WTC11 (cell line): ENCODE data around the gene NEDD4L. TPM values are rescaled to one million over a fixed set of nuclear protein-coding genes. Genes with fewer than 3 reads are reported as not detected.

Experiments used
- ATAC-seq: fragments of 200-7000 bp; cut with Tn5 transposase; 2 replicates; pipeline ENCODE4 v1.10.0; 2021; ENCODE audit warnings: mild to moderate bottlenecking, moderate library complexity
- CTCF ChIA-PET: fragments of 300-600 bp; sonication (Branson Sonifier 250); formaldehyde crosslinking; loops from one replicate; lab custom pipeline; 2021; ENCODE audit warnings: antibody characterized with exemption; lab: Charles Lee
- POLR2A ChIA-PET: fragments of 350-600 bp; sonication (Branson Sonifier 250); formaldehyde crosslinking; loops from one replicate; lab custom pipeline; 2021; ENCODE audit warnings: antibody characterized with exemption; lab: Charles Lee
- DNase-seq: peaks from one replicate; pipeline ENCODE4 v3.0.0; 2021; ENCODE audit warnings: low spot score
- H3K27ac Mint-ChIP-seq: 2 replicates; pipeline ENCODE4 v1.8.0; 2021; ENCODE audit warnings: mixed read lengths
- H3K27me3 Mint-ChIP-seq: 2 replicates; pipeline ENCODE4 v1.8.0; 2021; ENCODE audit warnings: low read depth, mild to moderate bottlenecking, moderate library complexity, mixed read lengths
- H3K36me3 Mint-ChIP-seq: 2 replicates; pipeline ENCODE4 v1.8.0; 2021; ENCODE audit warnings: mixed read lengths
- H3K4me1 Mint-ChIP-seq: 2 replicates; pipeline ENCODE4 v1.8.0; 2022; ENCODE audit warnings: mixed read lengths
- H3K4me3 Mint-ChIP-seq: 2 replicates; pipeline ENCODE4 v1.8.0; 2021; ENCODE audit warnings: mild to moderate bottlenecking, moderate library complexity, mixed read lengths
- H3K9me3 Mint-ChIP-seq: 2 replicates; pipeline ENCODE4 v1.8.0; 2021; ENCODE audit warnings: mixed read lengths
- ARID4B ChIP-seq: sonication (generic); formaldehyde crosslinking; IDR thresholded peaks from 2 replicates; pipeline ENCODE4 v1.8.0; 2023; ENCODE audit warnings: missing genetic modification reagents, mild to moderate bottlenecking, borderline replicate concordance
- ATF1 ChIP-seq: sonication (generic); formaldehyde crosslinking; IDR thresholded peaks from 2 replicates; pipeline ENCODE4 v1.8.1; 2023; ENCODE audit warnings: mild to moderate bottlenecking, moderate library complexity, missing genetic modification reagents
- CBFB ChIP-seq: sonication (generic); formaldehyde crosslinking; IDR thresholded peaks from 2 replicates; pipeline ENCODE4 v1.8.1; 2022; ENCODE audit warnings: mild to moderate bottlenecking, low read depth, missing genetic modification reagents
- FOXP1 ChIP-seq: sonication (generic); formaldehyde crosslinking; IDR thresholded peaks from 2 replicates; pipeline ENCODE4 v1.8.0; 2022; ENCODE audit warnings: missing genetic modification reagents, mild to moderate bottlenecking, moderate library complexity, borderline replicate concordance
- HMGA2 ChIP-seq: fragments of 250-450 bp; sonication (Bioruptor Pico); IDR thresholded peaks from 2 replicates; pipeline ENCODE4 v1.4.0; 2021; ENCODE audit warnings: mild to moderate bottlenecking, moderate library complexity
- JAZF1 ChIP-seq: fragments of 250-450 bp; sonication (Bioruptor Pico); IDR thresholded peaks from 2 replicates; pipeline ENCODE4 v1.9.0; 2021; ENCODE audit warnings: moderate library complexity, mild to moderate bottlenecking, inconsistent platforms
- JUN ChIP-seq: sonication (generic); formaldehyde crosslinking; IDR thresholded peaks from 2 replicates; pipeline ENCODE4 v1.8.0; 2023; ENCODE audit warnings: mild to moderate bottlenecking, missing genetic modification reagents
- PREB ChIP-seq: sonication (generic); formaldehyde crosslinking; IDR thresholded peaks from 2 replicates; pipeline ENCODE4 v1.8.1; 2022; ENCODE audit warnings: mild to moderate bottlenecking, missing genetic modification reagents, moderate library complexity, borderline replicate concordance
- TCF7 ChIP-seq: sonication (generic); formaldehyde crosslinking; IDR thresholded peaks from 2 replicates; pipeline ENCODE4 v1.8.0; 2022; ENCODE audit warnings: mild to moderate bottlenecking, low read depth, missing genetic modification reagents, moderate library complexity
- TP53 ChIP-seq: sonication (generic); formaldehyde crosslinking; IDR thresholded peaks from 2 replicates; pipeline ENCODE4 v1.8.1; 2023; ENCODE audit warnings: mild to moderate bottlenecking, missing genetic modification reagents
- ZNF671 ChIP-seq: fragments of 250-450 bp; sonication (Bioruptor Pico); IDR thresholded peaks from 2 replicates; pipeline ENCODE4 v1.8.0; 2021; ENCODE audit warnings: mild to moderate bottlenecking
- total RNA-seq: library from RNA; stranded (reverse); gene quantifications from 3 replicates; pipeline ENCODE4 v1.2.3, GENCODE V29; 2021
- TF ChIP-seq, protein P1 (sequence below): sonication (generic); formaldehyde crosslinking; IDR thresholded peaks from 2 replicates; pipeline ENCODE4 v1.8.1; 2022; ENCODE audit warnings: mild to moderate bottlenecking, moderate library complexity, missing genetic modification reagents
- TF ChIP-seq, protein P2 (sequence below): sonication (generic); formaldehyde crosslinking; conservative IDR thresholded peaks from 2 replicates; pipeline ENCODE4 v1.8.1; 2023; ENCODE audit warnings: mild to moderate bottlenecking, low read depth, missing genetic modification reagents, moderate library complexity
- TF ChIP-seq, protein P3 (sequence below): sonication (generic); formaldehyde crosslinking; IDR thresholded peaks from 2 replicates; pipeline ENCODE4 v1.8.0; 2022; ENCODE audit warnings: missing genetic modification reagents
- TF ChIP-seq, protein P4 (sequence below): fragments of 250-450 bp; sonication (Bioruptor Pico); IDR thresholded peaks from 2 replicates; pipeline ENCODE4 v1.9.0; 2021; ENCODE audit warnings: mild to moderate bottlenecking, borderline replicate concordance
- TF ChIP-seq, protein P5 (sequence below): sonication (generic); formaldehyde crosslinking; IDR thresholded peaks from 2 replicates; pipeline ENCODE4 v1.8.0; 2022; ENCODE audit warnings: mild to moderate bottlenecking, missing genetic modification reagents

Gene NEDD4L
- total RNA-seq, 1 experiment from 2014 or later, result 88.0 TPM

DNA sequence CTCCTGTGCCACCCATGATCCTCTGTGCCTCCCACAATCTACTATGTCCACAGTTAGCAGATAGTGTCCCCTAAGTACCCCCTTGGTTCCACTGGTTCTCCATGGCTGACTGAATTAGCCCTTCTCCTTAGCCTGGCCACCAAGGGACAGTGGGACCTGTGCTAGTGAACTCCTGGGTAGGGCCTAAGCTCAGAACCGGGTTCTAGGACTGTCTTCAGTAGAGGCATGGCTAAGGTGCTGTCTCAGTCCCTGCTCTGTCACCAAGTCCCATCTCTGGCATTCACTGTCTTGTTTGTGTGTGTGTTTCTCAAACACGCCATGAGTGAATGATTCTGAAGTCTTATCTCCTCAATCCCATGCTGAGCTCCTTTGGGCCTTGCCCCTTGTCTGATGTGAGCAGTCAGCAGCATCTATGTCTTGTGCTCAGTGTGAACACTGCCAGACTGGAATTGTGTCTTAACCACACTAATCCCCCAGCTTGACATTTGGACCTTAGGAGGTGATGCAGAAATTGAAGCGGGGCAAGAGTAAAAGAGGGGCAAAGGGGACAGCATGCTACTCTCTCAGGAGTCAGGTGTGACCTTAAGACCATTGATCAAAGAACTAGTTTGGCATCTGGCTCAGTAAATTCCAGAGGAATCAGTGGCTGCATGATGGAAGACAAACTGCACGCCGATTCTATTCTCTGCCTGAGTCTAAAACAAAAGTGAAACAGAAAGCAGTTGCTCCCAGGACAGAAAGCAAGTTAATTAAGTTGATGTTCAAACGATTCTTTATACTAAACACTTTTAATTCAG, 394.3 kb downstream of the NEDD4L start:
- DNase-seq, result no peak
- peaks cover 7% of the 10 kb centered on the region for H3K9me3 Mint-ChIP-seq
- ChIA-PET POLR2A (no interaction called here), CTCF (no interaction called here)
- peaks cover 7% of the 10 kb centered on the region for H3K4me1 Mint-ChIP-seq
- H3K27ac Mint-ChIP-seq, result no peak overlapping the region
- no peak for ATAC-seq
- TF ChIP-seq JAZF1 (CRISPR knock-in tag), result no peak
- no peak for TF ChIP-seq JUN (CRISPR knock-in tag)
- TF ChIP-seq, protein P1, sequence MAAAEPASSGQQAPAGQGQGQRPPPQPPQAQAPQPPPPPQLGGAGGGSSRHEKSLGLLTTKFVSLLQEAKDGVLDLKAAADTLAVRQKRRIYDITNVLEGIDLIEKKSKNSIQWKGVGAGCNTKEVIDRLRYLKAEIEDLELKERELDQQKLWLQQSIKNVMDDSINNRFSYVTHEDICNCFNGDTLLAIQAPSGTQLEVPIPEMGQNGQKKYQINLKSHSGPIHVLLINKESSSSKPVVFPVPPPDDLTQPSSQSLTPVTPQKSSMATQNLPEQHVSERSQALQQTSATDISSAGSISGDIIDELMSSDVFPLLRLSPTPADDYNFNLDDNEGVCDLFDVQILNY (CRISPR knock-in tag), result no peak
- TF ChIP-seq, protein P2, sequence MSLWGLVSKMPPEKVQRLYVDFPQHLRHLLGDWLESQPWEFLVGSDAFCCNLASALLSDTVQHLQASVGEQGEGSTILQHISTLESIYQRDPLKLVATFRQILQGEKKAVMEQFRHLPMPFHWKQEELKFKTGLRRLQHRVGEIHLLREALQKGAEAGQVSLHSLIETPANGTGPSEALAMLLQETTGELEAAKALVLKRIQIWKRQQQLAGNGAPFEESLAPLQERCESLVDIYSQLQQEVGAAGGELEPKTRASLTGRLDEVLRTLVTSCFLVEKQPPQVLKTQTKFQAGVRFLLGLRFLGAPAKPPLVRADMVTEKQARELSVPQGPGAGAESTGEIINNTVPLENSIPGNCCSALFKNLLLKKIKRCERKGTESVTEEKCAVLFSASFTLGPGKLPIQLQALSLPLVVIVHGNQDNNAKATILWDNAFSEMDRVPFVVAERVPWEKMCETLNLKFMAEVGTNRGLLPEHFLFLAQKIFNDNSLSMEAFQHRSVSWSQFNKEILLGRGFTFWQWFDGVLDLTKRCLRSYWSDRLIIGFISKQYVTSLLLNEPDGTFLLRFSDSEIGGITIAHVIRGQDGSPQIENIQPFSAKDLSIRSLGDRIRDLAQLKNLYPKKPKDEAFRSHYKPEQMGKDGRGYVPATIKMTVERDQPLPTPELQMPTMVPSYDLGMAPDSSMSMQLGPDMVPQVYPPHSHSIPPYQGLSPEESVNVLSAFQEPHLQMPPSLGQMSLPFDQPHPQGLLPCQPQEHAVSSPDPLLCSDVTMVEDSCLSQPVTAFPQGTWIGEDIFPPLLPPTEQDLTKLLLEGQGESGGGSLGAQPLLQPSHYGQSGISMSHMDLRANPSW (CRISPR knock-in tag), result no peak
- no peak for TF ChIP-seq HMGA2
- no peak for TF ChIP-seq CBFB (CRISPR knock-in tag)
- TF ChIP-seq PREB (CRISPR knock-in tag), result no peak
- no peak for TF ChIP-seq ARID4B (CRISPR knock-in tag)
- TF ChIP-seq ZNF671 (CRISPR knock-in tag), result no peak
- TF ChIP-seq, protein P3, sequence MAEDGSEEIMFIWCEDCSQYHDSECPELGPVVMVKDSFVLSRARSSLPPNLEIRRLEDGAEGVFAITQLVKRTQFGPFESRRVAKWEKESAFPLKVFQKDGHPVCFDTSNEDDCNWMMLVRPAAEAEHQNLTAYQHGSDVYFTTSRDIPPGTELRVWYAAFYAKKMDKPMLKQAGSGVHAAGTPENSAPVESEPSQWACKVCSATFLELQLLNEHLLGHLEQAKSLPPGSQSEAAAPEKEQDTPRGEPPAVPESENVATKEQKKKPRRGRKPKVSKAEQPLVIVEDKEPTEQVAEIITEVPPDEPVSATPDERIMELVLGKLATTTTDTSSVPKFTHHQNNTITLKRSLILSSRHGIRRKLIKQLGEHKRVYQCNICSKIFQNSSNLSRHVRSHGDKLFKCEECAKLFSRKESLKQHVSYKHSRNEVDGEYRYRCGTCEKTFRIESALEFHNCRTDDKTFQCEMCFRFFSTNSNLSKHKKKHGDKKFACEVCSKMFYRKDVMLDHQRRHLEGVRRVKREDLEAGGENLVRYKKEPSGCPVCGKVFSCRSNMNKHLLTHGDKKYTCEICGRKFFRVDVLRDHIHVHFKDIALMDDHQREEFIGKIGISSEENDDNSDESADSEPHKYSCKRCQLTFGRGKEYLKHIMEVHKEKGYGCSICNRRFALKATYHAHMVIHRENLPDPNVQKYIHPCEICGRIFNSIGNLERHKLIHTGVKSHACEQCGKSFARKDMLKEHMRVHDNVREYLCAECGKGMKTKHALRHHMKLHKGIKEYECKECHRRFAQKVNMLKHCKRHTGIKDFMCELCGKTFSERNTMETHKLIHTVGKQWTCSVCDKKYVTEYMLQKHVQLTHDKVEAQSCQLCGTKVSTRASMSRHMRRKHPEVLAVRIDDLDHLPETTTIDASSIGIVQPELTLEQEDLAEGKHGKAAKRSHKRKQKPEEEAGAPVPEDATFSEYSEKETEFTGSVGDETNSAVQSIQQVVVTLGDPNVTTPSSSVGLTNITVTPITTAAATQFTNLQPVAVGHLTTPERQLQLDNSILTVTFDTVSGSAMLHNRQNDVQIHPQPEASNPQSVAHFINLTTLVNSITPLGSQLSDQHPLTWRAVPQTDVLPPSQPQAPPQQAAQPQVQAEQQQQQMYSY (CRISPR knock-in tag), result no peak
- no peak for TF ChIP-seq TCF7 (CRISPR knock-in tag)
- TF ChIP-seq TP53 (CRISPR knock-in tag), result no peak
- TF ChIP-seq, protein P4, sequence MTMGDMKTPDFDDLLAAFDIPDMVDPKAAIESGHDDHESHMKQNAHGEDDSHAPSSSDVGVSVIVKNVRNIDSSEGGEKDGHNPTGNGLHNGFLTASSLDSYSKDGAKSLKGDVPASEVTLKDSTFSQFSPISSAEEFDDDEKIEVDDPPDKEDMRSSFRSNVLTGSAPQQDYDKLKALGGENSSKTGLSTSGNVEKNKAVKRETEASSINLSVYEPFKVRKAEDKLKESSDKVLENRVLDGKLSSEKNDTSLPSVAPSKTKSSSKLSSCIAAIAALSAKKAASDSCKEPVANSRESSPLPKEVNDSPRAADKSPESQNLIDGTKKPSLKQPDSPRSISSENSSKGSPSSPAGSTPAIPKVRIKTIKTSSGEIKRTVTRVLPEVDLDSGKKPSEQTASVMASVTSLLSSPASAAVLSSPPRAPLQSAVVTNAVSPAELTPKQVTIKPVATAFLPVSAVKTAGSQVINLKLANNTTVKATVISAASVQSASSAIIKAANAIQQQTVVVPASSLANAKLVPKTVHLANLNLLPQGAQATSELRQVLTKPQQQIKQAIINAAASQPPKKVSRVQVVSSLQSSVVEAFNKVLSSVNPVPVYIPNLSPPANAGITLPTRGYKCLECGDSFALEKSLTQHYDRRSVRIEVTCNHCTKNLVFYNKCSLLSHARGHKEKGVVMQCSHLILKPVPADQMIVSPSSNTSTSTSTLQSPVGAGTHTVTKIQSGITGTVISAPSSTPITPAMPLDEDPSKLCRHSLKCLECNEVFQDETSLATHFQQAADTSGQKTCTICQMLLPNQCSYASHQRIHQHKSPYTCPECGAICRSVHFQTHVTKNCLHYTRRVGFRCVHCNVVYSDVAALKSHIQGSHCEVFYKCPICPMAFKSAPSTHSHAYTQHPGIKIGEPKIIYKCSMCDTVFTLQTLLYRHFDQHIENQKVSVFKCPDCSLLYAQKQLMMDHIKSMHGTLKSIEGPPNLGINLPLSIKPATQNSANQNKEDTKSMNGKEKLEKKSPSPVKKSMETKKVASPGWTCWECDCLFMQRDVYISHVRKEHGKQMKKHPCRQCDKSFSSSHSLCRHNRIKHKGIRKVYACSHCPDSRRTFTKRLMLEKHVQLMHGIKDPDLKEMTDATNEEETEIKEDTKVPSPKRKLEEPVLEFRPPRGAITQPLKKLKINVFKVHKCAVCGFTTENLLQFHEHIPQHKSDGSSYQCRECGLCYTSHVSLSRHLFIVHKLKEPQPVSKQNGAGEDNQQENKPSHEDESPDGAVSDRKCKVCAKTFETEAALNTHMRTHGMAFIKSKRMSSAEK (CRISPR knock-in tag), result no peak
- TF ChIP-seq, protein P5, sequence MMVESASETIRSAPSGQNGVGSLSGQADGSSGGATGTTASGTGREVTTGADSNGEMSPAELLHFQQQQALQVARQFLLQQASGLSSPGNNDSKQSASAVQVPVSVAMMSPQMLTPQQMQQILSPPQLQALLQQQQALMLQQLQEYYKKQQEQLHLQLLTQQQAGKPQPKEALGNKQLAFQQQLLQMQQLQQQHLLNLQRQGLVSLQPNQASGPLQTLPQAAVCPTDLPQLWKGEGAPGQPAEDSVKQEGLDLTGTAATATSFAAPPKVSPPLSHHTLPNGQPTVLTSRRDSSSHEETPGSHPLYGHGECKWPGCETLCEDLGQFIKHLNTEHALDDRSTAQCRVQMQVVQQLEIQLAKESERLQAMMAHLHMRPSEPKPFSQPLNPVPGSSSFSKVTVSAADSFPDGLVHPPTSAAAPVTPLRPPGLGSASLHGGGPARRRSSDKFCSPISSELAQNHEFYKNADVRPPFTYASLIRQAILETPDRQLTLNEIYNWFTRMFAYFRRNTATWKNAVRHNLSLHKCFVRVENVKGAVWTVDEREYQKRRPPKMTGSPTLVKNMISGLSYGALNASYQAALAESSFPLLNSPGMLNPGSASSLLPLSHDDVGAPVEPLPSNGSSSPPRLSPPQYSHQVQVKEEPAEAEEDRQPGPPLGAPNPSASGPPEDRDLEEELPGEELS (CRISPR knock-in tag), result no peak
- TF ChIP-seq ATF1 (CRISPR knock-in tag), result no peak
- no peak for TF ChIP-seq FOXP1 (CRISPR knock-in tag)
- no peak overlapping the region for H3K4me3 Mint-ChIP-seq
- H3K27me3 Mint-ChIP-seq, result no peaks in the 10 kb centered on the region; the same call in 1 of the 2 replicates
- no peaks in the 10 kb centered on the region for H3K36me3 Mint-ChIP-seq
